ENCODE measurements around the gene TPO.

DNA sequence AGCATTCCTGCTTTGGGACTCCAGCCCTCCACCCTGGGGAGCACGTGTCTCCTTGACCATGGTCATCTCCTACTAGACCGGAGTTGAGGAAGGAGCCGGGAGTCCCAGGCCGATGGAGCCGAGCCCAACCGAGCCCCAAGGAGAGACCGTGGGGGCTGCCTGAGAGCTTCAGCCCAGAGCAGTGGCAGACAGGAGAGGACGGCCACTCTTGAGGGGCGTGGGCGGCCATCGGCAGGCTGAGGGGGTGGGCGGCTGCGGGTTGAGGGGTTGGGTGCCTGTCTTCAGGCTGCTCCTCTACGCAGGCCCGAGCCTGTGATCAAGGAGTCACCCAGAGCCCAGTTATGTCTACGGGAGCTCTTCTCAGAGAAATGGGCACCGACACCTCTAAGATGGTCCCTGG, 172.4 kb downstream of the TPO start:
- no peak for TF ChIP-seq SIN3A (IDR thresholded peaks at IDR 0.05; ENCODE audit: borderline replicate concordance, insufficient read depth, low read depth, low read length)
- no peak for TF ChIP-seq TCF7L2 (IDR thresholded peaks at IDR 0.05; ENCODE audit: low read depth, low read length)
- no peak for TF ChIP-seq CTCF (IDR thresholded peaks at IDR 0.05)
- TF ChIP-seq POLR2AphosphoS5 (IDR thresholded peaks at IDR 0.05; ENCODE audit: low read depth, low read length) = no peak
- TF ChIP-seq, protein P1, sequence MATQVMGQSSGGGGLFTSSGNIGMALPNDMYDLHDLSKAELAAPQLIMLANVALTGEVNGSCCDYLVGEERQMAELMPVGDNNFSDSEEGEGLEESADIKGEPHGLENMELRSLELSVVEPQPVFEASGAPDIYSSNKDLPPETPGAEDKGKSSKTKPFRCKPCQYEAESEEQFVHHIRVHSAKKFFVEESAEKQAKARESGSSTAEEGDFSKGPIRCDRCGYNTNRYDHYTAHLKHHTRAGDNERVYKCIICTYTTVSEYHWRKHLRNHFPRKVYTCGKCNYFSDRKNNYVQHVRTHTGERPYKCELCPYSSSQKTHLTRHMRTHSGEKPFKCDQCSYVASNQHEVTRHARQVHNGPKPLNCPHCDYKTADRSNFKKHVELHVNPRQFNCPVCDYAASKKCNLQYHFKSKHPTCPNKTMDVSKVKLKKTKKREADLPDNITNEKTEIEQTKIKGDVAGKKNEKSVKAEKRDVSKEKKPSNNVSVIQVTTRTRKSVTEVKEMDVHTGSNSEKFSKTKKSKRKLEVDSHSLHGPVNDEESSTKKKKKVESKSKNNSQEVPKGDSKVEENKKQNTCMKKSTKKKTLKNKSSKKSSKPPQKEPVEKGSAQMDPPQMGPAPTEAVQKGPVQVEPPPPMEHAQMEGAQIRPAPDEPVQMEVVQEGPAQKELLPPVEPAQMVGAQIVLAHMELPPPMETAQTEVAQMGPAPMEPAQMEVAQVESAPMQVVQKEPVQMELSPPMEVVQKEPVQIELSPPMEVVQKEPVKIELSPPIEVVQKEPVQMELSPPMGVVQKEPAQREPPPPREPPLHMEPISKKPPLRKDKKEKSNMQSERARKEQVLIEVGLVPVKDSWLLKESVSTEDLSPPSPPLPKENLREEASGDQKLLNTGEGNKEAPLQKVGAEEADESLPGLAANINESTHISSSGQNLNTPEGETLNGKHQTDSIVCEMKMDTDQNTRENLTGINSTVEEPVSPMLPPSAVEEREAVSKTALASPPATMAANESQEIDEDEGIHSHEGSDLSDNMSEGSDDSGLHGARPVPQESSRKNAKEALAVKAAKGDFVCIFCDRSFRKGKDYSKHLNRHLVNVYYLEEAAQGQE (IDR thresholded peaks at IDR 0.05; ENCODE audit: insufficient read depth in 1 of 2, low read depth in 2 of 2, low read length in 1 of 2) = no peak

Data from Panc1 (cell line).